Glomerular visceral epithelial cell (primary cell): ENCODE data around the gene ATP2B2.
"Not testable (repeated sequence)": the region's sequence is repeated elsewhere in the genome, so short reads cannot be mapped to it uniquely, and the experiment has no call there.

Source experiments
- DNase-seq: peaks from one replicate; pipeline ENCODE4 v3.0.0-alpha.2; 2016; ENCODE audit errors: extremely low spot score

The ATP2B2 gene

GRCh38 chr3:10505050-10505790 is at the start of gene ATP2B2:
Gene ATP2B2 (minus strand): TSS chr3:10505586. CDS start chr3:10449543, 56,043 bp downstream.
- peak; percentile 6 for DNase-seq

DNA sequence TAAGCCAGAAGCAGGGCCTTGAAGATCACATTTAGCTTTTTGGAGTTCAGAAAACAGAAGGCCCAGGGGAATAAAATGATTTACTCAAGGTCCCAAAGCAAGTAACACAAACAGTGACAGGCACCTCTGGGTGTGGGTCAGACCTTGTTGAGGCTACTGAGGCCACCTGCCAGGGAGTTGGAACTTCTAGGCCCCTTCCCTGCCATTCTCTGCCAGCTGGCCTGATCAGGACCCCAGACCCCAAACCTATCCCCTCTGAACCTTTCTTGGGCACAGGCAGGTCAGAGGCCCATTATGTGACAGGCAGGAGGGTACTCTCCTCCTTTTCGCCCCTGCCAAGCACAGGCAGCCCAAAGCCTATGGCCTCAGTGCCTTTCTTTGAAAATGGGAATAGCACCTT is 49.4 kb upstream of the ATP2B2 start:
- no peak for DNase-seq

- no peak for DNase-seq
These were observed 48.8 kb upstream of the ATP2B2 start for GRCh38 chr3:10554236-10554611.

DNA sequence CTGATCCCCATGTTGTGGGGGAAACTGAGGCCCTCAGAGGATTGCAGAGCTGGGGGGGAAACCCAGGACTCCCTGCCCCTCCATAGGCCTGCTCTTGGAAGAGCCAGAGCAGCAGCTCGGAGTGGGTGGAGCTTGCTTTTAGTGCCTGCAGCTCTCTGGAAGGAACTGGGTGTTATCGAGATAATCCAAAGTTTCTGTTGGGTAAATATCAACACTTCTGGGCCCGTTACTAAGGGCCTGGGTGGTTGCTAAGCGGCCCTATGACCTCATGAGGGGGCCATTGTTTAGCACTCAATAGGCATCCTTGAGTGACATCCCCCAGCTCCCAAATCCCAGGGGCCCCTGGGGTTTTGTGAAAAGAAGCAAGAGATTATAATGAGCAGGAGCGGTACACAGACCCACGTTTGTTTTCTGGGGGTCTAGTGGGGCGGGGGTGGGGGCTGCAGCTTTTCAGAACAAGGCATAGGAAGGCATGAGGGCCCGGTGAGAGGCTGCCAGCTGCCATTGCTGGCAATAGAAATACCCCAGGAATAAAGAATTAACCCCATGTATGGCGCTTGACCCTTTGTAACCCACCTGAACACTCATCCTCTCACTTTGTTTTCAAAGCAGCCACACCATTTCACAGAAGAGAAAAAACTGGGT is 48.3 kb upstream of the ATP2B2 start:
- DNase-seq, result no peak

DNA sequence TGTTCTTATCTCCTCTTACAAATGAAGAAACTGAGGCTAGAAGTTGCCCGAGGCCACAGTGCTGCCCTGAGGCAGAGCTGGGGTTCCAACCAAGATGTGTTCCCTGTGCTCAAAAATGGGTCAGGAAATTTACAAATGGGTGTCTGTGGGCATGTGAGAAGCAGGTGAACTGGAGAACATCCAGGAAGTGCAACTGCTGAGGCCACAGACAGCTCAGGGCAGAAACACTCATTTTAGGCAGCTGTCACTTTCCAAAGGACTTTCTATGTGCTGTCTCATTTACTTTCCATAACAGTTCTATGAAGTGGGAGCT is 47.2 kb upstream of the ATP2B2 start:
- DNase-seq, result no peak

- DNase-seq, result peak; percentile 59
These were observed 46.6 kb upstream of the ATP2B2 start for GRCh38 chr3:10551821-10552630.

GRCh38 chr3:10551139-10551538 is 45.8 kb upstream of the ATP2B2 start:
- DNase-seq, result no peak

GRCh38 chr3:10550705-10551104 is 45.3 kb upstream of the ATP2B2 start:
- no peak for DNase-seq

DNA sequence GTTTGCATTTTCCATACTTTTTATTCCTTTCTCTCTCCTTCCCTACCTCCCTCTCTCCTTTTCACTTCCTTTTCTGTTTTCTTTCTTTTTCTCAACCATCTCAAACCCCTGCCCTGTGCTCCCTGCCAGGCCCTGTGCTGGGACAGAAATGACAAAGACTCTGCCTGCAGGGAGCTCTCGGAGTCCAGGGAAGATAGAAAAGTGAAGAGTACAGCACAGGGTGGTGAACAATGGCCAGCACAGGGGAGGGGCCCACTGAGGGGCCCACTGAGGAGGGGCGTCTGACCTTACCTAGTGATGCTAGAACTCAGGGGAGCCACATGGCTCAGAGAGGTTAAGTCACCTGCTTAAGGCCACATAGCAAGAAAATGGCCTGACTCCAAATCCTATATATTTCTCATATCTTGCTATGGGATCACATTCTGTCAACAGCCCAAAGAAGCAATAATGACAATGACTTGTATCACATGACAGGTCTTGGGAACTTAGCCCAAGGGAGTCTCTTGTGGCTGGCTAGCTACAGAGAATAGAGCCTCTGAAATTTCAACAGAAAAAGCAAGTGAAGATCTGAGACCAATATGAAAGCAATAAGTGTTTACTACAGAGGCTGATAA is 44.3 kb upstream of the ATP2B2 start:
- no peak for DNase-seq

DNA sequence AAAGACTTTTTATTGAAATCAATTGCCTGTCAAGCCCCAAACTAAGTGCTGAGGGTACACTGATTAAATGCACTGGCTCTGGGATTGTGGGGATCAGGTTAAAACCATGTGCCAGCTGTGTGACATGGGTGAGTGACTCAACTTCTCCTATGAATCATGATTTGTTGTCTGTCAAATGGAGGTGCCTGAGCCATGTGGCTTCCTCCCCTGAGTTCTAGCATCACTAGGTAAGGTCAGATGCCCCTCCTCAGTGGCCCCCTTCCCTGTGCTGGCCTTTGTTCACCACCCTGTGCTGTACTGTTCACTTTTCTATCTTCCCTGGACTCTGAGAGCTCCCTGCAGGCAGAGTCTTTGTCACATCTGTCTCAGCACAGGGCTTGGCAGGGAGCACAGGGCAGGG is 43.6 kb upstream of the ATP2B2 start:
- no peak for DNase-seq

- no peak for DNase-seq
These were observed 42.7 kb upstream of the ATP2B2 start for GRCh38 chr3:10547841-10548783.

DNA sequence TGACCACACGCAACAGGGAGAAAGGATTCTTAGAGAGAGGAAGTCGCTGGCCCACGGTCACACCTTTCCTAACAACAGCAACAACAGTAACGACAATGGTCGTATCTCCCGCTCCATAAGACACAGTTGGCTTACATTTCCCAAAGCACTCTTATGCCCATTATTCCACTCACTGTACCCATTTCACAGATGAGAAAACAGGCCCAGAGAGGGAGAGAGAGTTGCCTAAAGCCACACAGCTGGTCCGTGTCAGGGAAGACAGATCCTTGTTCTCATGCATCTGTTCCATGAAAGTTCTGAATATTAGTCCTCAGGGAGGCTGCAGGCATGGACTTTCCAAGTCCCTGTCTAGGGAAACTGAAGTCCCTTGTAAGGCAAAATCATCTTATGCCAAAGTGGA is 42.0 kb upstream of the ATP2B2 start:
- DNase-seq, result no peak

DNA sequence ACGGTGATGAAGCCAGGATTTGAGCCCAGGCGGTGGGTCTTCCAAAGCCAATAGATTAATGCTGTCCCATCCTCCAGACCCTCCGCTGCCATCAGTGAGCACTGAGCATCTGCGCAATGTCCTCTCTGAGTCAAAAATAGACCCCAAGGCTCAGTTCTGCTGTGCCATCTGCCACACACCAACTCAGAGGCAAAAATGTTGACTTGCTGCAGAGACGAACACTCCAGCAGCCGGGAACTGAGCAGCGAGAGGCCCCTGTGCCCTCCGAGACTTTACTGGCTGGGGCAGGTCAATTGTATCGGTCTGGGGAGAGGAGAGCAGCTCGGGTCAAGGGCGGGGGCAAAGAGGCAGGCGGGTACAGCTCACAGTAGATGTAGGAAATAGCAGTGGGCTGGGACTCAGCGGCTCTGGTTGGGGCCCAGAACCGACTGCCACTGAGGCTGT is 41.5 kb upstream of the ATP2B2 start:
- no peak for DNase-seq

GRCh38 chr3:10546181-10546624 is 40.8 kb upstream of the ATP2B2 start:
- no peak for DNase-seq

GRCh38 chr3:10542518-10542917 is 37.1 kb upstream of the ATP2B2 start:
- DNase-seq, result no peak

GRCh38 chr3:10540347-10540746 is 35.0 kb upstream of the ATP2B2 start:
- not testable (repeated sequence) for DNase-seq

GRCh38 chr3:10534066-10534465 is 28.7 kb upstream of the ATP2B2 start:
- DNase-seq, result no peak

- no peak for DNase-seq
These were observed 28.3 kb upstream of the ATP2B2 start for GRCh38 chr3:10533737-10534023.

DNA sequence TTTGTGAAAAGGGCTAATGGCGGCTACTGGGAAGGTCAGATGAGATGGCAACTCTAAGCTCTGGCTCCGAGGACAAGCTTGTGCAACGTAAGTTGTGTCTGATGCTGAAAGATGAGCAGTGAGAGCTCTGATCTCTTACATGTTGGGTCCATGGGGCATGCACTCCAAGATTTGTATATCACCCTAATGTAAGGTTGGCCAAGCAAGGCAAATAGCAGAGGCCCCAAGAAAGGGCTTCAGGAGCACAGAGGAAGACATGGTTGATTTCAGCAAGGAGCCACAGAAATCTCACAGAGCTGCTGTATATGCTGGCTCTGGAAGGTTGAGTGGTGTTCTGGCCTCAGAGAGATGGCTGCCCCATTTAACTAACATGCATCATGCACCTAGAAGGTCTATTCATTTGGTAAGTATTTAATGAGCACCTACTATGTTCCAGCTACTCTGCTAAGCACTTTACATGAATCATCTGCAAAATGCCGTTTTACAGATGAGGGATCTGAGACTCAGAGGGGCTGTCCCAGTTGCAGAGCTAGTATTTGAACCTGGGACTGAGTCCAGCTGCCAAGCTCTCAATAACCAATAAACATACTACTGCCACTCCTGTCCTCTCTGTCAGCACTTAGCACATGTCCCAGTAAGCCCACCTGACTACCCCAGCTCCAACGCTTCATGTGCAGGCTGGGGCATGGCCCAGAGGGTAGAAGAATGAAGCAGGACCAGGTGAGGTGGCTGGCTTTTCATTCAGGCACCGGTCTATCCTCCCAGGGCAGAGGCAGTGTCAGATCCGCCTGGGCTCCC is 27.8 kb upstream of the ATP2B2 start:
- DNase-seq, result no peak

DNA sequence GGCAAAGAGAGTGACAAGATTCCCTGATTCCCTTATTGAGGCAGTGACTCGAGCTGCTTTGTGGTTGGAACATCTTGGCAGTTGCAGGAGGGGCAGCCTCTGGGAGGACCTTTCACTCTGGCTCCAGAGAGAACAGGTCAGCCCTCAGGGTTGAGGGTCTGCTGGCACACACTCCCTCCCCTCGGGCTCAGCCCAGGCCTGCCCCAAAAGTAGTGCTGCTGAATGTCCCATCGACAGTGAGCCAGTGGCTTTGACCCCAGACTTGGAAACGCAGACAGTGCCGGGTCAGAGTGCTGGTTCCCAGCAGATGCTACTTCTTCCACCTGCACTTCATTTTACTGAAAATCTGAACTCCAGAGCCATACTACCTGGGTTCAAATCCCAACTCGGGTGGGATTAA is 25.6 kb upstream of the ATP2B2 start:
- DNase-seq, result no peak

DNA sequence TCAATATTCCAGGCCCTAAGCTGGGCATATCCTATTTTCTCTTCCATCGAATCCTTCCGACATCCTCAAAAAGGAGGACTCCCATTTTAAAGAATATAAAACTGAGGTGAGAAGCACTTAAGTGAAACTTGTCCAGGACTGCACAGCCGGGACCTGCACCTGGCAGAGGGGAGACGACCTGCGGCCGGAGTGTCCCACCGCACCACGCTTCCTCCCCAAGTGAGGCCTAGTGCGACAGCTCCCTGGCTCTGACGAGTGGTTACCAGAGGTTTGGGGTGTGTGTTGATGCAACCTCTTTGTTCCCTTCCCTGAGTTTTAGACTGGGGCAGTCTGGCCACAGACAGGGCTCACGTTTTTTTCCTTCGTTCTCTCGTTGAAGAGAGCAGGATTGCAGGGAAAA is 24.9 kb upstream of the ATP2B2 start:
- no peak for DNase-seq
